Adipose tissue (tissue), 3 donors: ENCODE data around the gene SEC14L2. TPM values are rescaled to one million over a fixed set of nuclear protein-coding genes. Genes with fewer than 3 reads are reported as not detected.
"Not testable (repeated sequence)": the region's sequence is repeated elsewhere in the genome, so short reads cannot be mapped to it uniquely, and the experiment has no call there.

Experiments
- H3K27ac ChIP-seq: one replicate; pipeline ENCODE4 v1.5.1; 2013; ENCODE audit warnings: low read depth, low read length
- WGBS, 3 donors: extraction: QIAGEN DNeasy Blood & Tissue Kit; methylation state at CpG; one replicate each; pipeline ENCODE4 v1.1.7; 2013; 5-methylcytosine and 5-hydroxymethylcytosine counted together
- polyA plus RNA-seq, 3 donors: library from polyadenylated mRNA; stranded (reverse); fragments of 200-250 nt; gene quantifications; one replicate each; pipeline ENCODE4 v1.2.3, GENCODE V29; 2013
- donor health status: healthy with polysubstance abuse.
- donor health status: Bipolar disorder and iron deficiency.
- donor health status: healthy.

The SEC14L2 gene
- polyA plus RNA-seq, 3 donors = 2.7 to 3.8 (median 3.6) TPM

DNA sequence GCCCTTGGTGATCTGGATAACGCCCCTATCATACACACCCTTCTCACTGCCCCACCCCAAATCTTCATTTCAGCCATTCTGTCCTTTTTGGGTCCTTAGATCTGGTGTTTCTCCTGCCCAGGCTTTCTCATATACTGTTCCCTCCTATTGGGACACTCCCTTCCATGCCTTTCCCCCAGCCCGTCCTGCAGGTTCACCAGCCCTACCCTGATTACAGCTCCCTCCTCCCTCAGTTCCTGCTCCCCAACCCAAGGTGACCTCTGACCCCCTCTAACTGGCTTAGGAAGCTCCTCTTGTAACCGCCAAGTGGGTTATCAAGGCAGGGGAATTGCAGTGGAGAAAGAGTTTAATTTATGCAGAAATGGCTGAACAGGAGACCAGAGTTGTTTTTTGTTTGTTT, 41.7 kb downstream of the SEC14L2 start:
- WGBS, 3 donors = 76 to 82% (median 78%) methylated on average over 3 of the region's 3 CpGs
- no peak overlapping the region for H3K27ac ChIP-seq

DNA sequence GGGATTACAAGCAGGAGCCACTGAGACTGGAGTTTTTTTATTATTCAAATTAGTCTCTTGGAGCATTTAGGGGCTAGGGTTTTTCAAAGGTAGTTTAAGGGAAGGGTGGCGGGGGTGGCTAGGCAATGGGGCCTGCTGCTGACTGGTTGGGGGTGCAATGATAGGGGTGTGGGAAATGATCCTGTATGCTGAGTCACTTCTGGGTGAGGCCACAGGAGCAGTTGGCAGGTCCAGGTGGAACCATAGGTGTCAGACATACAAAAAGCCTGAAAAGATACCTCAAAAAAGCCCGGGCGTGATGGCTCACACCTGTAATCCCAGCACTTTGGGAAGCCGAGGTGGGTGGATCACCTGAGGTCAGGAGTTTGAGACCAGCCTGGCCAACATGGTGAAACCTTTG, 42.4 kb downstream of the SEC14L2 start:
- H3K27ac ChIP-seq = no peak overlapping the region
- WGBS, 3 donors = 85 to 89% (median 87%) methylated on average over 4 of the region's 4 CpGs

DNA sequence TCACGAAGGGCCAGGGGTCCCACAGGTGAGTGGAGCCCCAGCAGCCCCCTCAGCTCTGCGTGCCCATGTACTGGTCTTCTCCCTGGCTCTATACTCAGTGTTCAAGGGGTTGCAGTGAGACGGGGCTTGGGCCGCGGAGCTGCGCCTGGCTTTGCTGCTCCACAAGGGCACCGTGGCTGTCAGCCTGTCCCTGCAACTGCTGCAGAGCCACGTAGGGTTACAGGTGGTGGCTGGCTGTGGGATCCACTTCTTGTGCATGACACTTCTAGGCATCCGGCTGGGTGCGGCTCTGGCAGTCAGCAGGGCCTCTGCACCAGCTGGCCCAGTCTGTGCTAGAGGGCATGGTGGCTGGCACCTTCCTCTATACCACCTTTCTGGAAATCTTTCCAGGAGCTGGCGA, 43.0 kb downstream of the SEC14L2 start:
- WGBS, 3 donors = 82 to 92% (median 90%) methylated on average over 10 to 11 of the region's 11 CpGs

DNA sequence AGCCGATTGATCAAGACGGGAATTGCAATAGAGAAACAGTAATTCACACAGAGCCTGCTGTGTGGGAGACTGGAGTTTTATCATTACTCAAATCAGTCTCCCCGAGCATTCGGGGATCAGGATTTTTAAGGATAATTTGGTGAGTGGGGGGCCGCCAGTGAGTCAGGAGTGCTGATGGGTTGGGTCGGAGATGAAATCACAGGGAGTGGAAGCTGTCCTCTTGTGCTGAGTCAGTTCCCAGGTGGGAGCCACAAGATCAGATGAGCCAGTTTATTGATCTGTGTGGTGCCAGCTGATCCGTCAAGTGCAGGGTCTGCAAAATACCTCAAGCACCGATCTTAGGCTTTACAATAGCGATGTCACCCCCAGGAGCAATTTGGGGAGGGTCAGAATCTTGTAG, 44.3 kb downstream of the SEC14L2 start:
- WGBS, 3 donors = 44 to 73% (median 66%) methylated on average over 9 of the region's 9 CpGs
- H3K27ac ChIP-seq = no peak overlapping the region

More for the DNA sequence above, 43.0 kb downstream of the SEC14L2 start:
- no peak overlapping the region for H3K27ac ChIP-seq

DNA sequence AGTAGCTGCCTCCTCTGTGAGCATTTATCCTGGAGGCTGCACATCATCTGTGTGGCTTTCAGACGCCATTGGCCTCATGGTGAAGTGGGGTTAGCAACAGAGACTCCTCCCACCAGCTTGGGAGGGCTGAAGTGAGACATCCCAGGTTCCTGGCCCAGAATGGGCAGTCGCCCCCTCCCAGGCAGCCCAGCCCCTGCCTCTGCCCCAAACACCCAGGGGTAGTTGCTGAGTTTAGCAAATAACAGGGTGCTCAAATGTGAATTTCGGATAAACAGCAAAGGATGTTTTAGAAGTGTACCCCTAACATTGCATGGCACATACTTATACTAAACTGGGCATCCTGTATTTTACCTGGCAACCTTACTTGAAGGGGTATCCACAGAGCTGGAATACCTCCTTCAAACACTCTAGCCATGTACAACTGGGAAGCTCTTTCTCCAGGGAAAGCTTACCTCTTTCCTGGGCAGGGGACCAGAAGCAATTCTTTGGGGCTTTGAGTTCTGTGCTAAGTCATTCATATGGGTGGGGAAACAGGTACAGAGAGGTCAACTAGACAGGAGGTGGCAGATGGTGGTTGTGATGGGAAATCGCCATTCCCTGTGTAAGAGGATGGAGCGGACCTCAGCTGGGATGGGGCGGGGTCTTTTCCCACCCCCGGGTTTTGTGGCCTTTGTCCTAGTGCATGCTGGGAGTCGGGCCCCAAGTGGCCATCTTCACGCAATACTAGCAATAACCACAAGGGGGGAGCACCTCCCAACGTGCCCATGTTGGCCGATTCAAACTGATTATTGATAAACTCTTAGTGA, 48.0 kb downstream of the SEC14L2 start:
- 18 to 24% (median 21%) methylated on average over 11 of the region's 11 CpGs for WGBS, 3 donors
- H3K27ac ChIP-seq = no peak overlapping the region

DNA sequence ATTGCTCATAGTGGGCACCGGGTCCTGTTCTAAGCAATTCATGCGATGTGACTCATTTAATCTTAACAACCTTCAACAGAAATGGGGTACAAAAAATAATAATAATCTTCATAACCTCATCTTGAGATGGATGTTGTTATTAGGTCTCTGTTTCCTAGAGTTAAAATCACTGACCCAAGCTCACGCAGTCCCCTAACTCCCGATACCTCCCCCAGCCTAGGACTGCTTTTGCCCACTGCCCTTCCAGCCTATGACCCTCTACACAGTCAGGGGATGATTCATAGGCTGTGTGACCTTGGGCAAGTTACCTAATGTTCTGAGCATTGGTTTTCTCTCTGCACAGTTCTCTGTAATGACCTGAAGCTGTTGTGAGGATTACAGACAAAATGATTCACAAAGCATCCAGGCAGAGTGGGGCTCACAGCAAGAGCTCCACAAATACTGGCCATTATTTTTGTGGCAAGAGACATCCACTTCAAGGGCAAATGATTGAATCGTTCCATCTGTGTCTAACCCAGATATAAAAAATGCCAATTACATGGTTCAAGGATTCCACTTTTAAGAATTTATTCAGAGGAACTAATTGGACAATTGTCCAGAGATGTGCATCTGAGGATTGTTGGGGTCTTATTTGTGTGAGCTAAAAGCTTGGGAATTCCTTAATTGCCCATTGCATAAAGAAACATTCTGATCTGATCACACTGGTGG, 48.8 kb downstream of the SEC14L2 start:
- WGBS, 3 donors = 29 to 55% (median 49%) methylated on average over 5 of the region's 5 CpGs
- H3K27ac ChIP-seq = no peak overlapping the region

DNA sequence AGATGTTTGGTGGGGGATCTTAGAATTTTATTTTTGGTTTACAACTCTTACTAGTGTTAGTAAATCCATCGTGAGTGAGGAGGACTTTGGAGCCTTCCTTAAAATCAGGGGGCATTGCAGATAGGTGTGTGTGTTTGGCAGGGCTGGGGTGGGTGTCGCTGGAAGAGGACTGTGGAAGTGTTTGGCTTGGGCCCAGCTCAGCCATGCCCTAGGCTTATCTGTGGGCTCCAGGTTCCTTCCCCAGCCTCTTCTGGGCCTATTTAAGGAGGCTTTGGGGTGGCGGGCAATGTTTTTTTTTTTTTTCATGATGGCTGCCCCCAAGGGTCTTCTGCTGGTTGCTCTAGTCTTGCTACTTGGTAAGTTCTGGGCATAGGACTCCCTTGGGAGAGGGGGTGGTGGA, 50.8 kb downstream of the SEC14L2 start:
- 90 to 94% (median 92%) methylated on average over 3 of the region's 3 CpGs for whole genome bisulfite sequencing, 3 donors

DNA sequence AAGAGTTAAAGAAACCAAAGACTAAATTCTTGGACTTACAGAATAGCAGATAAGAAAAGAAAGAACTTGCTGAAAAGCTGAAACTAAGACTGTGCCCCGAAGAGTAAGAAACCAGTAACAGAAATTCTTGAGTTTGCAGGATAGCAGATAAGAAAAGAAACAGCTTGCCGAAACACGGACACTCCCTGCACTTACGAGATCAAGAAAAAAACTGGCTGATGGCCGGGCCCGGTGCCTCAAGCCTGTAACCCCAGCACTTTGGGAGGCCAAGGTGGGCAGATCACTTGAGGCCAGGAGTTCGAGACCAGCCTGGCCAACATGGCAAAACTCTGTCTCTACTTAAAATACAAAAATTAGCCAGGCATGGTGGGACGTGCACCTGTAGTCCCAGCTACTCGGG, 54.7 kb downstream of the SEC14L2 start:
- WGBS, 3 donors = 34 to 54% (median 41%) methylated on average over 9 of the region's 9 CpGs
- not testable (repeated sequence) for H3K27ac ChIP-seq

More for the DNA sequence above, 50.8 kb downstream of the SEC14L2 start:
- no peak overlapping the region for H3K27ac ChIP-seq

DNA sequence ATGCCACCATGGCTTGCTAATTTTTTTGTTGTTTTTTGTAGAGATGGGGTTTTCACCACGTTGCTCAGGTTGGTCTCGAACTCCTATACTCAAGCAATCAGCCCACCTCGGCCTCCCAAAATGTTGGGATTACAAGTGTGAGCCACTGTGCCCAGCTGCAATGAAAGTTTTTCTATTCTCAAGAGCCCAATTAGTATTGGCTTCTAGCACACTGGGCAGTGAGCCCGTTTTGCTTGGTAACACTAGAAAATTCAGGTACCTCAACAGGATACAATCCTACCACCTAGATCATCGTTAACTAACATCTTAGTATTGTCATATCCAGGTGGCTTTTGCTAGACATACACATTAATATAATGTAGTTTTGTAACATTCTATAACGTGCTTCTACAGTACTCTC, 56.0 kb downstream of the SEC14L2 start:
- H3K27ac ChIP-seq = no peak overlapping the region
- 76 to 79% (median 78%) methylated on average over 6 of the region's 6 CpGs for WGBS, 3 donors

DNA sequence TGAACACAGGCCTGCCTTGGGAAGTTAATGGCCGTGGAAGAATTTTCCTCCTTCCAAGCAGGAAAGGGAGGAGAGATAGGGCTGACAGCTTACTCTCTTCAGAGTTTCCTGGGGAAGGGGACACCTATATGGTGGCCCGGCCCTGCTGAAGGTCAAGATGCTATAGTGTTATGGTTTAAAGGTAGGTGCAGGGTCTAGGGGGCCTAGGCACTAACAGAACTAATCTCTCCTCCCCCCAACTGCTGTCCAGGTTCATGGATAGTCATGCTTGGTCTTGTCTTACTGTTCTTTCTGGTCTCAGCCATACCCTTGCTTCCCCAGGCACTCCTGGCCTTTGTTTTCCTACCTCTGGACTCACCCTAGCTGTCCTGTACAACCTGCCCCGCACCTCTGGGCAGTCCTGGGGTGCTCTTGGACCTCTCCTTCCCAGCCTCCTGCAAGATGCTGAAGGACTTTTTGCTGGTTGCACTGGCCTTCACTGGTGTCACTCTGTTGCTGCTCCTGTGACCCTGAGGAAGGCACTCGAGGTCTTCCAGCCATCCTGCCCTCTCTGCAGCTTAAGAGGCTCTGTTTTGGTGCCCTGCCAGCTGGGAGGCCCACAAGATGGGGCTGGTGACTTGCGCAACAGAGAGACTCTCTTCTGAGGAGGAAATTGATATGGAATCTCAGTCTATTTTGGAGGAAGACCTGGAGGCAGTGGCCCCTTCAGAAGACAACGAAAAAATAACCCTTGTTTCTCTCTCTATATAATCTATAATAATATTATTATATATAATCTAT, 57.1 kb downstream of the SEC14L2 start:
- WGBS, 3 donors = 52 to 54% (median 53%) methylated on average over 6 of the region's 6 CpGs
- no peak overlapping the region for H3K27ac ChIP-seq

DNA sequence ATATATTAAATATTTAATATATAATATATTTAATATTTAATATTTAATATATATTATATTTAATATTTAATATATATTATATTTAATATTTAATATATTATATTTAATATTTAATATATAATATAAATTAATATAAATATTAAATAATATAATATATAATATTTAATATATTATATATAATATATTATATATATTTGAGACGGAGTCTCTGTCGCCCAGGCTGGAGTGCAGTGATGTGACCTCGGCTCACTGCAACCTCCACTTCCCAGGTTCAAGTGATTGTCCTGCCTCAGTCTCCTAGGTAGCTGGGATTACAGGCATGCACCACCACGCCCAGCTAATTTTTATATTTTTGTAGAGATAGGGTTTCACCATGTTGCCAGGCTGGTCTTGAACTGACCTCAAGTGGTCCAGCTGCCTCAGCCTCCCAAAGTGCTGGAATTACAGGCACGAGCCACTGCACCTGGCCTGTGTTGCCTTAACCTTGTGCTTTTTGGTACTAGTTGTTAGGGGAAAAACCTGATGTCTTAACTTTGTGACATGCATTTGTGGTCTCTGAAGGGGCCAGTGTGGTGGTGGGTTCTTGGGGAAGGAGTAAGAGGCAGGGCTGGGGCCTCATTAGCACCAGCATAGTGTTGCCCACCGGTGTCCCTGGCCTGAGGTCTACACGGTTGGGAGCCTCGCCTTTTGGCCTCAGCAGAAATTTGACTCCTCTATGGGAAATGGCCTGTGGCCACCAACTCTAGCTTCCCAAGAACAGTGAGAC, 58.4 kb downstream of the SEC14L2 start:
- 88 to 92% (median 92%) methylated on average over 8 of the region's 8 CpGs for WGBS, 3 donors
- H3K27ac ChIP-seq = no peak overlapping the region

DNA sequence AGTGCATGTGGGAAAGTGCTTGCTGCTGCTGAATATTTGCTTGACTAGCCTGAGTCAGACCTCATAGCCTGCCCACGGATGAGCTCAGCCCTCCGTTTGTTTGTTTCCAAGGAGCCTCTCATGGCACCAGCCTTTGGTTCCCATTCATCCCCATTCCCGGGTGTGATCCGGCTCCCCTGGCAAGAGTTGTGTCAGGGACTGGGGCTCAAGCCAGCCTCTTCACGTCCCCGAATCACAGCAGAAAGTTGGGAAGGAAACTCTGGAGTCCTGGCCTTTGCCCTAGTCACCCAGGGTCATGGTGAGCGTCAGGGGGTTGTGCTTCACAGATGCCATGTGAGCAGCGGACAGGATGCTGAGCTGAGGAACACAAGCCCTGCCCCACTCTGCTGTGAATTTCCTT, 61.2 kb downstream of the SEC14L2 start:
- H3K27ac ChIP-seq = no peak overlapping the region
- WGBS, 3 donors = 42 to 69% (median 56%) methylated on average over 8 of the region's 8 CpGs

DNA sequence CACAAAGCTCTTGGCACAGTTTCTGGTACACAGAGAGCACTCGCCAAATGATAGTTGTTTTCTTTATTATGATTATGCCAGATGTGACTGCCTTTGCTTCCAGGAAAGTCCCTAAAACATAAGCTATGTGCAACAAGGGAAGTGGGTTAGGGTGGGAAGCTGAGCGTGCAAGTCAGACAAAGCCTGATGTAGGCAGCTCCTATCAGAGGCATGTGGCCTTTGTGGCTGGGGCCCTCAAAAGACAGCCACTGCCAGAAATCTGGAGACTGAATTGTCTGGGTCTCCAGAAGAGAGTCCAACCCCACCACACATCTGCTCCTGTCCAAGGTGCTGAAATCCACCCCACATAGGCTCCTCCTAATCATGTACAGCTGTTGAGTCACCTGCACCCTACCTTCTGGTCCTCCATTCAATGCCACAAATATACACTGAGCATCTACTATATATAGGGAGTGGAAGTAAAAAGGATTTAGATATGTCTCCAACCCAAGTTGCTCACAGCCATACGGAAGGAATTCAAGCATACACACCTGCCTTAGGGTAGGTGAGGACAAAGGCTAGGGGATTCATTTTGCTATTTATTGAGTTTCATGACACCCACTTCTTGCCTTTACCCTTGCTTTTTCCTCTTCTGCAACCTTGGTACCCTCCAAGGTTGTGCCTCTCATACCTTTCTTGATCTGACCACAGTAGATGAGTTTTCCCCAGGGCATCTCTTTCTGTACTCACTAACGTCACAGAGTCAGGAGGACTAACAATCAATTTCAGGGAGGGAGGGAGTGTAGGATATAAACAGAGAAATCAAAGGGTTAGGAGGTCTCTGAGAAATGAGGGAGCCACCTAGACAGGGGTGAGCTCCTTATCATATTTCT, 62.6 kb downstream of the SEC14L2 start:
- H3K27ac ChIP-seq = no peak overlapping the region
- WGBS, 3 donors = 41 to 77% (median 57%) methylated on average over 4 of the region's 4 CpGs

DNA sequence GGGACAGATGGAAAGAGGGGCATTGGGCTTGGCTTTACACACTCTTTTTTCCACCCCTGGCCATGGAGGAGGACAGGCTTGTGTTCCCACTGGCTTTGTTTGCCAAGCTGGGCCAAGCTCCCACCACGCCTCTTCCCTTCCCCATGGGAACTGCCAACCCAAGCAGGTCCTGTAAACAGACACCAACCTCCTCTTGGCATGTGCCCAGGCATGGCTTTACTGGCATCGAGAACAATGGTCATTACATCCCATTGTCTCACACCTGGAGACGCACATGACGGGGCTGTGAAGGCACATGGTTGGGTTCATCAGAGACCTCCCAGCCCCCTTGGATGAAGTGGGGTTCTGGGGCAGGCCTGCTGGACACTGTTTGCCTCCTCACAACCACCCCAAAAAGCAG, 63.3 kb downstream of the SEC14L2 start:
- no peak overlapping the region for H3K27ac ChIP-seq
- 37 to 88% (median 74%) methylated on average over 4 of the region's 4 CpGs for WGBS, 3 donors

DNA sequence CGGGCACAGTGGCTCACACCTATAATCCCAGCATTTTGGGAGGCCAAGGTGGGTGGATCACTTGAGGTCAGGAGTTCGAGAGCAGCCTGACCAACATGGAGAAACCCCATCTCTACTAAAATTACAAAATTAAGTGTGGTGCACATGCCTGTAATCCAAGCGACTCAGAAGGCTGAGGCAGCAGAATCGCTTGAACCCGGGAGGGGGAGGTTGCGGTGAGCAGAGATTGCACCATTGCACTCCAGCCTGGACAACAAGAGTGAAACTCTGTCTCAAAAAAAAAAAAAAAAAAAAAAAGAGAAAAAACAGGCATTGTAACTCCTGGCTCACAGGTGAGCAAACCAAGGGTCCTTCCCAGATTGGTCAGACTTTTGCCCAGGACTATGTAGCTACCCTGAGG, 63.7 kb downstream of the SEC14L2 start:
- 85 to 86% (median 86%) methylated on average over 6 of the region's 6 CpGs for WGBS, 3 donors
- H3K27ac ChIP-seq = not testable (repeated sequence)

DNA sequence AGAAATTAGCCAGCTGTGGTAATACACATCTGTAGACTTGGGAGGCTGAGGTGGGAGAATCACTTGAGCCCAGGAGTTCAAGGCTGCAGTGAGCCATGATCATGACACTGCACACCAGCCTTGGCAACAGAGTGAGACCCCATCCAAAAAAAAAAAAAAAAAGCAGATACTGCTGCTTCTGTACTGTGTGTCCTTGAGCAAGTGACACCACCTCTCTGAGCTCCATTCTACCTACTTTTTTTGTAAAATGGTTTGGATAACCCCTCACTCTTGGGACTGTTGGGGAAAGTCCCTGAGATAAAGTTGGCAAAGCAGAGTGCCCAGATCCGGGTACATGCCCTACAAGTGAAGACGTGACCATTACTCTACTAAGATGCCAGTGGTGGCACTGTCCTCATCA, 72.3 kb downstream of the SEC14L2 start:
- WGBS, 3 donors = 39 to 90% (median 50%) methylated on average over 2 of the region's 2 CpGs
- no peak overlapping the region for H3K27ac ChIP-seq

DNA sequence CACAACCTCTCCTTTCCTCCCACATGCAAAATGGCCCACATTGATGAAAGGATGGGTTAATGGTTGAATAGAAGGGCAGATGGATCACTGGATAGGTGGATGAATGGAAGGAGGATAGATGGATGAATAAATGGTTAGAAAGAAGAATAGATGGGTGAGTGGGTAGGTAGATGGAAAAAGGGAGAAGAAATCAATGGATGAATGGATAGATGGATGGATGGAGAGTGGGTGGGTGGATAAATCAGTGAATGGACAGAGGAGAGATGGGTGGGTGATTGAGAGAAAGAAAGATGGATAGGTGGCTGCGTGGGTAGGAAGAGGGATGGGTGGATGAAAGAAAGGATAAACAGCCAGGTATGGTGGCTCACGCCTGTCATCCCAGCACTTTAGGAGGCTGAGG, 73.8 kb downstream of the SEC14L2 start:
- WGBS, 3 donors = 85 to 94% (median 88%) methylated on average over 2 of the region's 2 CpGs
- no peak overlapping the region for H3K27ac ChIP-seq
